H9 (cell line): ENCODE data around the gene JAKMIP1. TPM values are rescaled to one million over a fixed set of nuclear protein-coding genes. Genes with fewer than 3 reads are reported as not detected.

ENCODE experiments used
- DNase-seq: peaks from one replicate; pipeline ENCODE4 v3.0.0-alpha.2; 2017
- H2AFZ ChIP-seq: one replicate; pipeline ENCODE4 v1.6.1; 2013; ENCODE audit warnings: mild to moderate bottlenecking, low read length, control low read depth, moderate library complexity
- H2AK5ac ChIP-seq: 2 replicates; pipeline ENCODE4 v1.6.1; 2013; ENCODE audit warnings: low read length, control low read depth, mixed read lengths; ENCODE audit not compliant: insufficient read length
- H2BK120ac ChIP-seq: one replicate; pipeline ENCODE4 v1.6.1; 2013; ENCODE audit warnings: low read depth, mild to moderate bottlenecking, low read length, control low read depth, inconsistent platforms; ENCODE audit not compliant: poor library complexity, severe bottlenecking
- H2BK12ac ChIP-seq: 2 replicates; pipeline ENCODE4 v1.6.1; 2013; ENCODE audit warnings: low read length, control low read depth, mixed read lengths, low read depth; ENCODE audit not compliant: insufficient read length
- H2BK15ac ChIP-seq: 2 replicates; pipeline ENCODE4 v1.6.1; 2013; ENCODE audit warnings: low read depth, low read length, control low read depth
- H2BK20ac ChIP-seq: one replicate; pipeline ENCODE4 v1.6.1; 2013; ENCODE audit warnings: low read depth, mild to moderate bottlenecking, low read length, control low read depth, inconsistent platforms; ENCODE audit not compliant: poor library complexity, severe bottlenecking
- H2BK5ac ChIP-seq: 2 replicates; pipeline ENCODE4 v1.6.1; 2013; ENCODE audit warnings: low read length, control low read depth, mixed read lengths; ENCODE audit not compliant: insufficient read length
- H3K14ac ChIP-seq: 2 replicates; pipeline ENCODE4 v1.6.1; 2013; ENCODE audit warnings: low read length, control low read depth; ENCODE audit not compliant: insufficient read depth
- H3K18ac ChIP-seq: 2 replicates; pipeline ENCODE4 v1.6.1; 2013; ENCODE audit warnings: low read depth, mild to moderate bottlenecking, mixed read lengths, low read length, control low read depth; ENCODE audit not compliant: insufficient read length
- H3K23ac ChIP-seq: 2 replicates; pipeline ENCODE4 v1.6.1; 2013; ENCODE audit warnings: low read length, control low read depth, mixed read lengths, low read depth; ENCODE audit not compliant: insufficient read length
- H3K23me2 ChIP-seq: 2 replicates; pipeline ENCODE4 v1.6.1; 2013; ENCODE audit warnings: low read depth, mild to moderate bottlenecking, mixed read lengths, low read length, control low read depth; ENCODE audit not compliant: insufficient read length, poor library complexity, severe bottlenecking
- H3K27ac ChIP-seq: 2 replicates; pipeline ENCODE4 v1.5.1; 2013; ENCODE audit warnings: low read length, control low read depth, mixed read lengths, low read depth; ENCODE audit not compliant: insufficient read length
- H3K27me3 ChIP-seq: 2 replicates; pipeline ENCODE4 v1.6.1; 2013; ENCODE audit warnings: low read length, control low read depth, inconsistent platforms; ENCODE audit not compliant: insufficient read depth
- H3K4ac ChIP-seq: 2 replicates; pipeline ENCODE4 v1.6.1; 2013; ENCODE audit warnings: low read depth, mild to moderate bottlenecking, control low read depth, inconsistent platforms, low read length, moderate library complexity
- H3K4me1 ChIP-seq: 2 replicates; pipeline ENCODE4 v1.6.1; 2013; ENCODE audit warnings: low read length, control low read depth, inconsistent platforms; ENCODE audit not compliant: insufficient read depth
- H3K4me2 ChIP-seq: 2 replicates; pipeline ENCODE4 v1.6.1; 2013; ENCODE audit warnings: low read length, control low read depth, mixed read lengths; ENCODE audit not compliant: insufficient read length, insufficient read depth
- H3K56ac ChIP-seq: 2 replicates; pipeline ENCODE4 v1.6.1; 2013; ENCODE audit warnings: low read depth, mild to moderate bottlenecking, mixed read lengths, low read length, control low read depth; ENCODE audit not compliant: insufficient read length
- H3K79me1 ChIP-seq: 2 replicates; pipeline ENCODE4 v1.6.1; 2013; ENCODE audit warnings: low read depth, mild to moderate bottlenecking, moderate library complexity, low read length, control low read depth, inconsistent platforms; ENCODE audit not compliant: insufficient read depth, poor library complexity, severe bottlenecking
- H3K79me2 ChIP-seq: 2 replicates; pipeline ENCODE4 v1.6.1; 2013; ENCODE audit warnings: low read length, control low read depth, inconsistent platforms; ENCODE audit not compliant: insufficient read depth
- H3K9ac ChIP-seq: 2 replicates; pipeline ENCODE4 v1.6.1; 2013; ENCODE audit warnings: low read length, control low read depth, mixed read lengths; ENCODE audit not compliant: insufficient read length; ENCODE audit errors: extremely low read depth
- H3K9me3 ChIP-seq: one replicate; pipeline ENCODE4 v1.6.1; 2013; ENCODE audit warnings: low read depth, low read length, inconsistent platforms; ENCODE audit not compliant: control insufficient read depth
- H3T11ph ChIP-seq: one replicate; pipeline ENCODE4 v1.6.1; 2013; ENCODE audit warnings: mild to moderate bottlenecking, low read length, control low read depth, inconsistent platforms
- H4K20me1 ChIP-seq: one replicate; pipeline ENCODE4 v1.6.1; 2013; ENCODE audit not compliant: control insufficient read depth, insufficient read length, insufficient read depth
- H4K5ac ChIP-seq: 2 replicates; pipeline ENCODE4 v1.6.1; 2013; ENCODE audit warnings: low read depth, mild to moderate bottlenecking, mixed read lengths, low read length, control low read depth; ENCODE audit not compliant: insufficient read length
- H4K8ac ChIP-seq: replicated peaks from 2 replicates; pipeline ENCODE4 v1.6.1; 2013; ENCODE audit warnings: low read length, control low read depth, mixed read lengths, low read depth; ENCODE audit not compliant: insufficient read length
- H4K91ac ChIP-seq: 2 replicates; pipeline ENCODE4 v1.6.1; 2013; ENCODE audit warnings: low read depth, mild to moderate bottlenecking, moderate library complexity, mixed read lengths, low read length, control low read depth; ENCODE audit not compliant: insufficient read length
- H3K27ac Mint-ChIP-seq, 3 experiments: 2 replicates in 2 of 3; 3 replicates in 1 of 3; pipeline ENCODE4 v1.8.0; 2020 to 2021; ENCODE audit warnings: mixed read lengths in 3 of 3, mild to moderate bottlenecking in 1 of 3, moderate library complexity in 1 of 3
- H3K27me3 Mint-ChIP-seq: 2 replicates; pipeline ENCODE4 v1.8.0; 2021; ENCODE audit warnings: low read depth, mild to moderate bottlenecking, moderate library complexity, mixed read lengths
- H3K36me3 Mint-ChIP-seq, 3 experiments: 2 replicates in 2 of 3; 3 replicates in 1 of 3; pipeline ENCODE4 v1.8.0; 2020 to 2021; ENCODE audit warnings: low read depth in 3 of 3, mixed read lengths in 3 of 3; ENCODE audit not compliant: insufficient read depth in 1 of 3
- H3K4me1 Mint-ChIP-seq, 2 experiments: 2 replicates each; pipeline ENCODE4 v1.8.0; 2020; ENCODE audit warnings: mixed read lengths in 2 of 2
- H3K4me3 Mint-ChIP-seq, 2 experiments: 2 replicates in 1 of 2; 3 replicates in 1 of 2; pipeline ENCODE4 v1.8.0; 2020 to 2021; ENCODE audit warnings: mild to moderate bottlenecking in 2 of 2, mixed read lengths in 2 of 2, moderate library complexity in 1 of 2
- H3K9me3 Mint-ChIP-seq, 2 experiments: 2 replicates in 1 of 2; 3 replicates in 1 of 2; pipeline ENCODE4 v1.8.0; 2020; ENCODE audit warnings: mild to moderate bottlenecking in 2 of 2, mixed read lengths in 2 of 2, moderate library complexity in 1 of 2
- WGBS: extraction: QIAGEN DNeasy Blood & Tissue Kit; methylation state at CpG from one replicate; pipeline ENCODE4 v1.1.7; 2013; ENCODE audit warnings: missing lambda C conversion rate, low lambda C conversion rate, mixed read lengths; ENCODE audit not compliant: insufficient read length; ENCODE audit errors: extremely low coverage; 5-methylcytosine and 5-hydroxymethylcytosine counted together
- total RNA-seq: library from RNA; stranded (reverse); gene quantifications from 2 replicates; pipeline ENCODE4 v1.2.1, GENCODE V29; 2021
- TF ChIP-seq, protein P1 (sequence below): fragments of 200-600 bp; sonication (generic); conservative IDR thresholded peaks from 3 replicates; pipeline ENCODE4 v1.8.0; 2021; ENCODE audit warnings: antibody characterized with exemption, mild to moderate bottlenecking

The JAKMIP1 gene
- total RNA-seq, 1 experiment from 2014 or later, result 1.5 TPM

DNA sequence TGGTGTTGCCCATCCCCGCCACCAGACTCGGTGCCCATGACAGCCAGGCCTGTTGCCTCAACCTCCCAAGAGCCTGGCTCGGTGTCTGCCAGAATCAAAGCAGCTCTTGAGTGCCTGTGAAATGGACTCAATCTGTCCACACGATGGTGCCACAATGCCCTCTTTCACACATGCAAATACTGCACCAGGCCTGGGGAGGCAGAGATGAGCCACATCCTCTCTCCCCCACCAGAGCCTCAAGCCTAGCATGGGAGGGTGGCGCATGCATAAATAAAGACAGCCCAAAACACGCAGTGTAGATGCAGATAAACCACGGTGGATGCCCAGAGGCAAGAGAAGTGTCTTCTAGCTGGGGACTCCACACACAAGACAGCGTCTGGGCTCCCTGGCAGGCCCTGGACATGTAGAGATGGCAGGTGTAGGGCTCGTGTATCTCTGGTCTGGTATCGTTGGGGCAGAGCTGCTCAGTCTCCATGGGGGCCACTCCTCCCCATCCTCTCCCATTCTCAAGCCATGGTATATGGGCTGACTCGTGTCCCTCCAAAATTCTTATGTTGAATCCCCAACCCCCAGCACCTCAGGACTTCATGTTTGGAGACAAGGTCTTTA lies 65.6 kb downstream of the JAKMIP1 start:
- Mint-ChIP-seq H3K27me3 (peaks cover 3% of the 10 kb centered on the region), H3K9me3 (peaks cover 6 to 7% of the 10 kb centered on the region in 2 experiments), H3K27ac (no peak overlapping the region; a peak in 1 of 7 replicates), H3K4me3 (no peak overlapping the region), H3K4me1 (peaks cover 15% of the 10 kb centered on the region in 2 experiments), H3K36me3 (peaks cover 0 to 9% (median 9%) of the 10 kb centered on the region in 3 experiments; a peak in 4 of 7 replicates)
- H3T11ph ChIP-seq, result no peak overlapping the region
- no peak overlapping the region for H3K4ac ChIP-seq
- H3K9me3 ChIP-seq, result no peaks in the 10 kb centered on the region
- peak; percentile 51 for DNase-seq
- no peak overlapping the region for H3K18ac ChIP-seq
- no peaks in the 10 kb centered on the region for H3K4me1 ChIP-seq
- H2BK120ac ChIP-seq, result no peak overlapping the region
- H3K79me1 ChIP-seq, result no peaks in the 10 kb centered on the region
- no peaks in the 10 kb centered on the region for H3K23me2 ChIP-seq
- H3K79me2 ChIP-seq, result no peaks in the 10 kb centered on the region
- no peak overlapping the region for H4K5ac ChIP-seq
- no peak overlapping the region for H3K9ac ChIP-seq
- H3K27ac ChIP-seq, result no peak overlapping the region
- H3K23ac ChIP-seq, result no peak overlapping the region
- no peak overlapping the region for H2AFZ ChIP-seq
- H4K8ac ChIP-seq, result no peak overlapping the region
- H2AK5ac ChIP-seq, result no peak overlapping the region
- no peak overlapping the region for H2BK12ac ChIP-seq
- no peak overlapping the region for H4K91ac ChIP-seq
- TF ChIP-seq, protein P1, sequence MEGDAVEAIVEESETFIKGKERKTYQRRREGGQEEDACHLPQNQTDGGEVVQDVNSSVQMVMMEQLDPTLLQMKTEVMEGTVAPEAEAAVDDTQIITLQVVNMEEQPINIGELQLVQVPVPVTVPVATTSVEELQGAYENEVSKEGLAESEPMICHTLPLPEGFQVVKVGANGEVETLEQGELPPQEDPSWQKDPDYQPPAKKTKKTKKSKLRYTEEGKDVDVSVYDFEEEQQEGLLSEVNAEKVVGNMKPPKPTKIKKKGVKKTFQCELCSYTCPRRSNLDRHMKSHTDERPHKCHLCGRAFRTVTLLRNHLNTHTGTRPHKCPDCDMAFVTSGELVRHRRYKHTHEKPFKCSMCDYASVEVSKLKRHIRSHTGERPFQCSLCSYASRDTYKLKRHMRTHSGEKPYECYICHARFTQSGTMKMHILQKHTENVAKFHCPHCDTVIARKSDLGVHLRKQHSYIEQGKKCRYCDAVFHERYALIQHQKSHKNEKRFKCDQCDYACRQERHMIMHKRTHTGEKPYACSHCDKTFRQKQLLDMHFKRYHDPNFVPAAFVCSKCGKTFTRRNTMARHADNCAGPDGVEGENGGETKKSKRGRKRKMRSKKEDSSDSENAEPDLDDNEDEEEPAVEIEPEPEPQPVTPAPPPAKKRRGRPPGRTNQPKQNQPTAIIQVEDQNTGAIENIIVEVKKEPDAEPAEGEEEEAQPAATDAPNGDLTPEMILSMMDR, result peak; percentile 60
- H3K4me2 ChIP-seq, result no peak overlapping the region
- no peaks in the 10 kb centered on the region for H4K20me1 ChIP-seq
- WGBS, result no CpG with 5 or more reads among the region's 11 CpGs
- no peak overlapping the region for H2BK5ac ChIP-seq
- no peak overlapping the region for H3K56ac ChIP-seq
- no peak overlapping the region for H2BK20ac ChIP-seq
- H3K27me3 ChIP-seq, result no peaks in the 10 kb centered on the region
- H2BK15ac ChIP-seq, result no peak overlapping the region
- H3K14ac ChIP-seq, result no peak overlapping the region
